H4 (cell line): ENCODE measurements around the gene SGCE. TPM values are rescaled to one million over a fixed set of nuclear protein-coding genes. Genes with fewer than 3 reads are reported as not detected.

ENCODE experiments used
- DNase-seq: peaks from one replicate; pipeline ENCODE4 v3.0.0-alpha.2; 2015; ENCODE audit warnings: low spot score
- total RNA-seq: library from RNA; depleted of rRNA; stranded (reverse); fragments of >200 nt; shearing (Covaris generic); gene quantifications from 2 replicates; pipeline ENCODE4 v1.2.3, GENCODE V29; 2014

Gene SGCE
- total RNA-seq, 1 experiment from 2014 or later, result 120 TPM

DNA sequence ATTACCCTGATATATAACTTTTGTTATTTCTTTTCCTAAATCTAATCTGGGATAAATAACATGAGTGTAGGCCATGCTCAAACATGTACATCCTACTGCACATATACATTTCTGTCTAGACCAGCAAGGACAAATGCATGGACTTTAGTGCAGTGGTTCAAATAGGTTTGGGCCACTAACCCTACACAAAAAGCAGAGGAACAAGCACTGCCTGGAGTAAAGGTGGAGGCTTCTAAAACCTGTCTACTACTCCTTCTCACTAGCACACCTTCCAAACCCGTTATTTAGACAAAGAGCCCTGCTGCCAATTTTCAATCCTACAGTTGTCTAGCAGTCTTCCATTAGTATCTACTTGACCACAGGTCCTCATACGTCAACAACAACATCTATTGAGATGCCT is 34.8 kb downstream of the SGCE start:
- DNase-seq, result no peak

DNA sequence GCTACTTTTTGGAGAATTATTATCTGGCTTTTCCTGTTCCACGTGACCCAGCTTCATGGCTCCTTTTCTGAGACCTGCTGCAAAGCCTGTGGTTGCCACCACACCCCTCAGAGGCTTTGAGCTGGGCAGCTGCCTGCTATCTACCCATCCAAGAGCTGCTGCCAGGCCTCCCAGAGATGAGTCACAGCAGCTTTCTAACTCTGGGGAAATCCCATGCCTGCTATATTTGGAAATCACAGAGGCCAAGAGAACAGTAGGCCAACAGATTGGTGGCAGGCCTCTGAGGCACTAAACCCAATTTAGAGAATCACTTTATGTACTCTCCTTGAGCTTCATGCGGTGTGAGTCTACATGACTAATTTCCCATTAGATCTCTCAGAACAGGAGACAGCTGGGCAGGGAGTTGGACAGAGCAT is 35.2 kb downstream of the SGCE start:
- peak; percentile 94 for DNase-seq

DNA sequence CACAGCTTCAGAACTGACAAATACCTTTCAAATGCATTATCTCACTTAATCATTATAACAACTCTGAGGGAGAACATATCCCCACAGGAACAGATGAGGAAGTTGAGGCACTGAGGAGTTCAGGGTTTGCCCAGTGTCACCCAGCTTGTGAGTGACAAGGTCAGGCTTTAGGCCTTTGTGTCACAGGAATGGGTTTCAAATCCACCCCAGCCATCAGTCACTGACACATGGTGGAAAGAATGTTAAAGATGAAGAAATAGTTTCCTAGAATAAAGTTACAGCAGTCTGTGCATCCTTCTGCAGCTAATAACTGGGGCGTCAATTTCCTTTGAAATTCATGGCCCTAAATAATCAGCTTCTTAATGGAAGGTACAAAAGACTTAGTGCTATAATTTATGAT is 37.8 kb downstream of the SGCE start:
- no peak for DNase-seq

DNA sequence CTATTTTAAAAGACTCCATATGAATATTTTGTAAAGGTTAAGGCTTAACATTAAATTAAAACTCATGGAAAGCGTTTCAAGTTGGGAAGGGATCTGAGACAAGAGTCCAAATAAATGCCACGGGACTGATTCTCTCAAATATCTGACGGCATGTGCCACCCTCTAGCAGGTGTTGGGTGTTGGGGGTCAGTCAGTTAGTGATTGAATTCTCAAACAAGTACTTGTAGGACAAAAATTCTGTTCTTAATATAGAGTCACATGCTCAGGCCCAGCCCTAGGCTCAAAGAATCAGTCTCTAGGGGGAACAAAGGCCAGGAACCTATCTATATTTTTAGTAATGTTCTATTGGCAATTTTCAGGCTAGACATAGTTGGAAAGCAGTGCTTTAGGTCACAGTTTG is 39.1 kb downstream of the SGCE start:
- no peak for DNase-seq

DNA sequence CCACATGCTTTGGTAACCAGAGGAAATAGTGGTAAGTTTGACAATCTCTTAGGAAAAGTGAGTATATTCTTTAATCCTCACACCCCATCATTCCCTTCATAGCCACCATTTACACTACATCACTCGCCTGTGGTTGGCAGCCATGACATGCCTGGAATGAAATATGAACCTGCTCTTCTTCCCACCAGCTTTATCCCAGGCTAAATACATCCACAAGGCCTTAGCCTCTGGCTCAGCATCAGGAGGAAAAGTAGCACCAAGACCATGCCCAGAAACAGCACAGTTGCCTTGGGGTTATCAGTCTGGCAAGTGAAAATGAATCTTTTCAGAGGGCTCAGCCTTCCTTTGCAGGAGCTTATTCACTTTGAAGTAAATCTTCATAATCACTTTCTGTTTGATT is 40.3 kb downstream of the SGCE start:
- DNase-seq, result no peak

DNA sequence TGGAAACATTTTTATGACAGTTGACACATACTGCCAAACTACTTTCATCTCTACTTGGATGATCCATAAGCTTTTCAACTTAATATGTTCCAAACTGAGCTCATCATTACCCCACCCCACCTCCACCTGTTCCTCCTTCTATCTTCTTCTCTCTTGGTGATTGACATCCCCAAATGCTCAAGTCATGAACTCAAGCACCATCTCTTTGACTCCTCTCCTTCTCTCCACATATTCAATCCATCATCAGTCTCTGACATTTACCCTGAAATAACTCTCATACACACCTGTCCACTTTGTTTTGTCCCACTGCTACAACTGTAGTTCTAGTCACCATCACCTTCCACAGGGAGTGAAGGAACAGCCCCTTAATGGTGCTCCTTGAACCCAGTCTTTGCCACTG is 43.3 kb downstream of the SGCE start:
- no peak for DNase-seq

DNA sequence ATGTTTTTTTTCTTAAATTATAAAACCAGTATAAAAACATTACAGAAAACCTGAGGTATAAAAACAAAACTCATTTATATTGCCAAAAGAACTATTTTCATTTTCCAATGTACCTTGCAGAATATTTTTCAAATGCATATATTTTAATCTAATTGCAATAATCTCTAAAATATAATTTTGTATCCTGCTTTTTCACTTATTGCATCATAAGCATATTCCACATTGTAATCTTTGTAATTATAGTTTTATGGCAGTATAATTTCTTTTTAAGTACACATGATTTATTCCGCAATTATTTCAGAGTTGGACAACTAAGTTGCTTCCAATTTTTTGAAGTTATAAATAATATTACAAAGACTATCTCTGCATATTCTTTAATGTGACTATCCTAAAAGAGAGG is 43.7 kb downstream of the SGCE start:
- DNase-seq, result no peak

DNA sequence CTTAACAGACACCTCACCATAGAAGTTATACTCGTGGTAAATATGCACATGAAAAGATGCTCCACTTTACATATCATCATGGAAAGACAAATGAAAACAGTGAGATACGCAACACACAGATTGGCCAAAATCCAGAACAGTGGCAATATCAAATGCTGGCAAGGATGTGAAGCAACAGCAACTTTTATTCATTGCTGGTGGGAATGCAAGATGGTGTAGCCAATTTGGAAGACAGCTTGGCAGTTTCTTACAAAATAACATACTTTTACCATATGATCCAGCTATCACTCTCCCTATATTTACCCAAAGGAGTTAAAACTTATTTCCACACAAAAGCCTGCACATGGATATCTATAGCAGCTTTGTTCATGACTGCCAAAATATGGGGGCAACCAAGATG is 46.4 kb downstream of the SGCE start:
- no peak for DNase-seq

DNA sequence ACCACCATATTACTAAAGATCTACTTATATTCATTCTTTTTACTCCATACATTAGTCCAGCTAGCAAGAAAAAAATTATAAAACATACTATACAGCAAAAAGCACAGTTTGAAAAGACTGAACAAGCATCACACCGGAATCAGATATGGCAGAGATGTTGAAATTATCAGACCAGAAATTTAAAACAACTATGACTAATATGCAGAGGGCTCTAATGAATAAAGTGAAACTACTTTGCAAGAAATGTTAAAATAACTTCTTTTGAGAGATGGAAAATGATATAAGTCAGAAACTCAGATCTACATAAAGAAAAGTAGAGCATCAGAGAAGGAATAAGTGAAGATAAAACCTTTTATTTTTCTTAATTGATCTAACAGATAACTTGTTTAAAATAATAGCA is 50.9 kb downstream of the SGCE start:
- no peak for DNase-seq

DNA sequence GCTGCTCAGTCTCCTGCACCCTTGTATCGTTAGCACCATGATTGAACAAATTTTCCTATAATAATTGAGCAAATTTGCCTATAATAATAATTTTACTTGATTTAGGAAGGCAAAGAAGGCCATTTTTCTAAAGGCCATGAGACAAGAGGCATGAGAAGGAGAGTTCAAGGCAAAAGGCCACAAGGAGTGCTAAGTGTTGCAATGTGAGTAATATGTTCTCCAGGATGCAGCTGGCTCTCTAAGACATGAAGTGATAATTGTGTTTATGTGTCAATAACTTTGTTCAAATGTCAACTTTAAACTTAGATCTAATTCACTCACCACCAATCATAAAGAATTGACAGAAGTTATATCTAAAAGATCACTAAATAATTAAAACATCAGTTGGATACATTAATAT is 53.8 kb downstream of the SGCE start:
- no peak for DNase-seq

DNA sequence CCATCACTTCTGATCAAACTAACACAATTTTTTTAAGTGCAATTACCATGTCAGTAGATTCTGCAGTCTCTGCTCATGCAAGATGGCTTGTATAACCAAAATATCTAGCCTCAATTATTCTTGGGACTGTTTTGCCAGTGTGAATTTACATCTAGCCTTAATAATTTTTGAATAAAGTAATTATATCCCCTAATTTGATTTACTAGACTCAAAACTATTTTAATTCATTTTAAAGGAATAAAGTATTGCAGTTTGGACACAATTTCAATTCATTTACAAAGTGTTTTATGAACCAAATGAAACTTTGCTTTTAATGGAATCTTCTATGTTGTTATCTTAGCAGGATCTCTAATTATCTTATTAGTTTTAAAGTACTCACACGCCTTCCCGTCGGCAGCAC is 55.7 kb downstream of the SGCE start:
- DNase-seq, result no peak

DNA sequence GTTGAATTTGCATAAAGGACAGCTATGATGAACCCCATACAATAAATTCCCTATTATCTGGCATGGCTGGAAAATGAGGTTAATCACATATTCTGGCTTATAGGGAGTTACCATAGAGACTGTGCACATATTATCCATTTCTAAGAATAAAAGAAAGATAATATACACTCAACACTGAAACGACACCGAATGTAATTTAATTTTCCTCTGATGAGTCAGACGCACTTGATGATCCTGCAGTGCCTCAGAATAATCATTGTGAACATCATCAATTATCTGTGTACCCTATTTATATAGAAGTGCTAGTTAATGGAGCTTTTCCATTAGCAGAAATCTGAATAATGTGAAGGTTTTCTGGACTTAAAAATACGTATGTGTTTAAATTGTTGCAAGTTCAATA is 60.2 kb downstream of the SGCE start:
- DNase-seq, result no peak

DNA sequence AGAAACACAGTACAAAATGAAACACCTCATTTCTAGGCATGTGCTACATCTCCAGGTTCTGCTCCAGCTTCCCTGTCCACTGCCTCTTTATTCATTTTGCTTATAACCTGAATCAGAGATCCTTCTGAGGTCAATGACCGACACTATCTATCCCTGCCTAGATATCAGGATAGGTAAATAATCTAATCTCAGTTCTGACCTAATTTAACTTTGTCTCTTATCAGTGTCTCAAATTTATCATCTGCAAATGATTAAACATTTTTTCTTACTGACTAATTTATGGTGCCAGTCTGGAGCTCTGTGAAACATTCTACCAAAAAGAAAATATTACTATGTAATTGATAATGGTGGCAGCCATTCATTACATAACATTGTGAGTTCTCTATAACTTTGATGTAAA is 61.1 kb downstream of the SGCE start:
- no peak for DNase-seq

DNA sequence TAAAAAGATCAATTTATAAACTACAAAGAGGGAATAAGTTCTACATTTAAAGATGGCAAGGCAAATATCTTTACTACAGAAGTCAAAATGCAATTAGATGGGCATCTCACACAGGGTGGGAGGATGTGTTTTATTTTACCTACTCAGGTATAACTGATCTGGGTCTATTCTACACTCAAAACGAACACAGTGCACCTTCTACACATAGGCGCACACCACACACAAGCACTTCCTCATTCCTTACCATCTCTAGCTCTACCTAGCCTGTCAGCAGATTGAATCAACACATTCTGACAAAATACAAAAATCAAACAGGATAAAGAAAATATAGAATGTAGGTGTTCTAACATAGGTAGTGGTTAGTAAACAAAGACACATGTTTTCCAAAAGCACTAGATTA is 64.8 kb downstream of the SGCE start:
- DNase-seq, result no peak

DNA sequence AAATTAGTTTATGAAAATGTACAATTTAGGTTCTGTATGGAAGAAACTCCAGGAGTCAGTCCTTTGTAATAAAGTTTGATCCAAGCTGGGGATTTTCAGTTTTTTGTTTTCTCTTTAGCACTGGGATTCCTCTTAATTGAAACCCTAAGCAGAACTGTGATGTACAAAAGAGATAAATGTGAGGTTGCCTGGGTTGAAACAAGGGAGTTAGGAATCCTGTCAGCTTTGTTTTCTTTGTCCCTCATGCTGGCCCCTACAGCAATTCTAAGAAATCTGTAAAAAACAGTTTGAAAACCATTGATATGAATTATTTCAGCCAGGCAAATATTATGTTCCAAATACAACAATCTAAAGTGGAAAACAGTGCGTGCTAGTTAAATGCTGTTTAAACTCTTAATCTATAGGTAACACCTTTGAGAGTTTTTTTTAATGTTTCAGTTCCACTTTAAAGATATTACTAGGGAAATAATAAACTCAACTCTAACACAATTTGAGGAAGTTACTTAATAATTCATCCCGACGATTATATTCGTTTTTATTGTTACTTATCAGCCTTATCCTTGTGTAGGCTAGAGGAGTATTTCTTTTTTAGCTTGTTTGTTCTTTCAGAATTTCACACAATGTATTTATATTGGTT is 65.3 kb downstream of the SGCE start:
- DNase-seq, result no peak

DNA sequence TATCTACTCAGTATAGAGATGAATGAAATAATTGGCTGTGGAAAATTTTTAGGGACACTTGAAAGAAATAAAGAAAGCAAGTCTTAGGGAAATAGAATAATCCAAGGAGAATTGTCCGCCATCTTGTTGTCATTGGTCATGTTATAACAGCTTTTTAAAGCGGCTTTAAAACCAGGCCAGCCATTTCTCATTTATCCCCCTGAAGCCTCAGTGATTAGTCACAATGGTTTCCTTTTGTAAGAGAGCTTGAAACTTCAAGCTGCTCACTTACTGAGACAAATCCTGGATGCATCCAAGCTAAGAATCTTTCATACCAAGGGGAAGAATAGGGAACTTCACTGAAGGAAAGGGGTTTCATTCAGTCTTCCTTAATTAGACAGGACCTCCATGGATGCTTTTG is 67.9 kb downstream of the SGCE start:
- no peak for DNase-seq

DNA sequence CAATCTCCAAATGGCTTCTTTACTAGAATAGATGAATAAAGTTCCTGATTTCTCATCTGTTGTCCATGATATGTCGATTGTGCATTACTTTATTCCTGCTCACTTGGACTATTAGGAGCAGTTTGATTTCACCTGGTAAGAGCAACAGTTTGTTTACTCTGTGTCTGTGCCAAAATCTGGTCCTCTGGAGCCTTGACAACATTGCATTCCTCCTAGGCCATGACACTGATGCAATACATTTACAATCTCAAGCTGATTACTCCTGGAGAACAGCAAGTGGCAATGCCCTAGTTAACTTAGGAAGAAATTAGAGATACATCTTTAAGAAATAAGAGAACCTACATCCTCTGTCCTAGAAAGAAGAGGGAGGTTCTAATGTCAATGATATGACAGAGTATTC is 71.8 kb downstream of the SGCE start:
- no peak for DNase-seq

DNA sequence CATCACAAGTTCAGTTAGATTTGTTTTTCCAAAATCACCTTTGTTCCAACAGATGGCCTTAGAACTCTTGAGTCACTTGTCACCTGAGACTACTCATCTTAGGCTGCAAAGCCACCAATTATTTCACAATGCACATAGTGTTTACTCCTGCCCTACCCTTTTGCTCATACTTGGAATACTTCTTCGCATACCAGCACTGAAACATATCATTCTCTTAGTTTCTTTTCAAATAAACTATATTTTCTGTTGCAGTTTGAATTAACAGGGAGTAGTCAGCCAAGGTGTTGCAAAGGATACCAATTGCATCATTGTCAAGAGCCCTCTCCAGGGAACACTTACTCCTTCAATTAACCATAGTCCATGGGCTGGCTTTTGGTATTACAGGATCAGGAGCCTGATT is 75.3 kb downstream of the SGCE start:
- DNase-seq, result peak; percentile 75

DNA sequence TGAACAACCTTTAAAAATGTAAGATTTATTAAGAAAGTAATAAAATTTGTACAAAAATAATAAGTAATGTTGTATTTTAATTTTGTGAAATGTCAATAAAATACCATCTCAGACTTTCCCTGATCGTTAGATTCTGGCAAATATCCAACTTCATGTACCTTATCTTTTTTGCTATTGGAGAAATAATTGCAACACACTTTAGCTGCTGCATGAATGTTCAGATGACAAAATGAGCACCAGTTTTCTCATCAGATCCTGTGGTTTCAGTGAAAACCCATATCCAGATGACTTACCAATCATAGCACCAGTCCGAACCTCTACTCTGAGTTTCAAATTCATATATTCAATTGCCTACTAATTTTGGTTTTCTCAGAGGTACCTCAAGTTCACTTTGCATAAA is 76.5 kb downstream of the SGCE start:
- no peak for DNase-seq

DNA sequence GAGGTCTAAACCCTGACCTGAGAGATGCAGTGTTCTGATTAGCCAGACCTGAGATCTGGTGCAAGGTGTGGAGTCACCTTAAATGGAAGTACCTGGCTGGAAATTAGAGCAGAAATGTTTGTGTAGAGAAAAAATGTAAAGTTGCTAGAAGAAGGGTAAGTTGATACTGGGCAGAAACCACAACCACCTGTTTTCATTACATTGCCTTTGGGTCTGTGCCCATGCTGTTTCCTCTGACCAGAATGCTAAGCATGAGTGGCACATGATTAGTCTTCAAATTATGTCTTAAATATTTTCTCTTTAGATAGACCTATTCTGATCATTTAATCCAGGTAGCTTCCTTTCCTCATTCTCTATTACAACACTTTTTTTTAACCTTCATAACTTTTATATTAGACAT is 77.3 kb downstream of the SGCE start:
- peak; percentile 37 for DNase-seq

DNA sequence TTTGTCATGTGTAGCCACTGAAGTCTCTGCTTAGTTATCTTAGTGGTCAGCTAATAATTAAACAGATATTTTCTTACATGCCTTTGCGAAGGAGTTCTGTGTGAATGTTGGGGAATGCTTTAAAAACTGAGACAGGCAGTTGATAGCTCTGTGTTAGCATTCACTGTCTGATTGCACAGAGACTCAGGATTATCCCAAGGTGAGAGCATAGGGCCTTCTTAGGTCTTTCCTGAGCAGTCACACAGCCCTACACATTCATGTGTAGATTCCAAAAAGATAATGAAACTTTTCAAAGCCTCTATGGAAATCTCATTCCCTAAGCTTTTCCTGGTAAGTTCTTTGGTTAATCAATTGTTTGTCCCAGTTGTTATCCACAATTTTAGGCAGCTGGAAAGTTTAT is 78.6 kb downstream of the SGCE start:
- no peak for DNase-seq

DNA sequence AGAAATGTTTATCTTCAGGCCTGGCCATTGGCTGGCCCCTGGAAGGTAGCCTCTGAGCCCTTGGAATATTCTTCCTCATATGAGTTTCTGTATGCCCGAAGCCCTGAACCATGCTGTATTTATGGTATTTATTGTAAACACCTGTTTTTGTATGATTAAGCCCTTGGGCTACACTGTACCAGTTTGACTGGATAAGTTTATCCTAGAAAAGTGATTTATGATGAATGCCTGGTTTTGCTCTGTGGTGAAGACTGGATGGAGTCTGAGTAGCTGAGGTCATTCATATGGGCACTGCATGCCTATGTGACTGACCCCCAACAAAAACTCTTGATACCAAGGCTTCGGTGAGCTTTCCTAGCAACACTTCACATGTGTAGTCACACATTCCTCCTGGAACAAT is 79.6 kb downstream of the SGCE start:
- DNase-seq, result no peak

DNA sequence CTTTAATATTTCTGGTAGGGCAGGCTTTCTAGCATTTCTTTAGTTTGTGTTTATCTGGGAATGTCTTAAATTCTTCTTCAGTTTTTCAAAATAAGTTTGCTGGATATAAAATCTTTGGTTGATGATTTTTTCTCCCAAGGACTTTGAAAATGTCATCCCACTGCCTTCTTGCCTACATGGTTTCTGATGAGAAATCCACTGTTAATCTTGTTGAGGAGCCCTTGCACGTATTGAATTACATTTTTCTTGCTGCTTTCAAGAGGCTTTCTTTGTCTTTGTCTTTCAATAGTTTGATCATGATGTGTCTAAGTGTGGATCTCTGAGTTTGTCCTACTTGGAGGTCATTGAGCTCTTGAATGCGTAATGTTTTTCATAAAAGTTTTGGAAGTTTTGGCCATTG is 80.3 kb downstream of the SGCE start:
- DNase-seq, result no peak

DNA sequence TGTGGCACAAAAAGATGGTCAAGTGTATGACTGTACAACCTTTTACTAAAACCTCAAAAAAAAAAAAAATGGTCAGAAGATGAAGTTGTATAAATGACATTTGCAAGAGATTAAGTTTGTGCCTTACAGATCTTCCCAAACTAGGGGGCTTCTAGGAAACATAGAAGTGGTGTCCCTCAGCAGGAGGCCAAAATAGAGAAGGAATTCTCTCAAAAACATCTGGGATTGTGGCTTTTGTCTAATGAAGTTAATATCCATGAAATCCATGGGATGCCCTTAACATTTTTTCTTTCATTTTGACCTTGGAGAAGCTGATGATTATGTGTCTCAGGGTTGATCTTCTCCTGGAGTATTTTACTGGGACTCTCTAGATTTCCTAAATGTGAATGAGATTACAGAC is 84.1 kb downstream of the SGCE start:
- no peak for DNase-seq

DNA sequence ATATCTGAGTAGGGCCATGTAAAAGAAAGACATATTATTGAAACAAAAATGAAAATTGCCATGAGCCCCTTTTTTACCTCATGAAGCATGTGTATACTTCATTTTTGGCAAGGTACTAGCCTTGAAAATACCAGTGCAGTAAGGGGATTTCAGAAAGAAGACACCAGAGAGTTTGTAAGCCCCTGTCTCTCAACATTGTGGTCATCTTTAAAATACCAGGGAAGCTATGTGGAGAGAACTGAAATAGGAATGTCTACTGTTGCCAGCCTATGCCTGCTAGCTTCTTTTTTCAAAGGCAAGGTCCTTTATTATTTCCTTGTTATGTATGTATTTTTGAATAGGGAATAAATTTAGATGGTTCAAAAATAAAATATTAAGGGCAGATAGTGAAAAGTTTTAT is 88.5 kb downstream of the SGCE start:
- no peak for DNase-seq
